B cell (primary cell): ENCODE results near the gene P3R3URF. TPM values are rescaled to one million over a fixed set of nuclear protein-coding genes. Genes with fewer than 3 reads are reported as not detected.

Source experiments
- ATAC-seq: fragments of 200-7000 bp; cut with Tn5 transposase; one replicate; pipeline ENCODE4 v1.10.0; 2021; ENCODE audit warnings: low read depth, mild to moderate bottlenecking, moderate number of reproducible peaks, moderate library complexity
- CTCF ChIA-PET: fragments of 350-600 bp; sonication (Branson Sonifier 250); formaldehyde crosslinking; loops from one replicate; lab custom pipeline; 2021; ENCODE audit warnings: antibody characterized with exemption, inconsistent platforms; lab: Charles Lee
- POLR2A ChIA-PET: fragments of 350-600 bp; sonication (Branson Sonifier 250); formaldehyde crosslinking; loops from one replicate; lab custom pipeline; 2021; ENCODE audit warnings: antibody characterized with exemption; lab: Charles Lee
- DNase-seq: peaks from one replicate; pipeline ENCODE4 v3.0.0; 2013
- H2AFZ ChIP-seq: 2 replicates; pipeline ENCODE4 v1.6.1; 2012; ENCODE audit warnings: mild to moderate bottlenecking, low read depth, low read length; ENCODE audit not compliant: insufficient read depth, poor library complexity, severe bottlenecking
- H3K27ac ChIP-seq, 2 donors: 1 replicate in 1 of 2; 2 replicates in 1 of 2; pipeline ENCODE4 v1.5.1; 2012 to 2013; ENCODE audit warnings: low read length in 2 of 2, mild to moderate bottlenecking in 2 of 2, moderate library complexity in 1 of 2
- H3K27me3 ChIP-seq, 4 experiments: fragments of 200-600 bp in 1 of 4; sonication (generic) in 1 of 4; replicated peaks in 1 of 4; 1 replicate in 2 of 4; 2 replicates in 2 of 4; pipeline versions ENCODE4 v1.6.1 to v1.7.0; 2013 to 2016; ENCODE audit warnings: low read length in 3 of 4, mild to moderate bottlenecking in 2 of 4, mixed read lengths in 1 of 4, moderate library complexity in 1 of 4; ENCODE audit not compliant: insufficient read depth in 4 of 4, control insufficient read depth in 3 of 4; ENCODE audit errors: control extremely low read depth in 1 of 4
- H3K36me3 ChIP-seq, 2 experiments: replicated peaks in 1 of 2; 1 replicate in 1 of 2; 2 replicates in 1 of 2; pipeline versions ENCODE4 v1.6.1 to v1.7.1; 2013; ENCODE audit warnings: low read length in 1 of 2; ENCODE audit not compliant: insufficient read depth in 2 of 2, control insufficient read depth in 1 of 2; ENCODE audit errors: control extremely low read depth in 1 of 2, extremely low read depth in 1 of 2
- H3K4me1 ChIP-seq, 2 donors: fragments of 200-600 bp in 1 of 2; sonication (generic) in 1 of 2; 1 replicate in 1 of 2; 2 replicates in 1 of 2; pipeline versions ENCODE4 v1.5.1 to v1.6.1; 2013 to 2017; ENCODE audit warnings: low read length in 2 of 2; ENCODE audit not compliant: control insufficient read depth in 2 of 2, insufficient read depth in 2 of 2
- H3K4me2 ChIP-seq: replicated peaks from 2 replicates; pipeline ENCODE3; 2012; ENCODE audit warnings: mild to moderate bottlenecking, low read depth, low read length; ENCODE audit not compliant: poor library complexity, severe bottlenecking
- H3K4me3 ChIP-seq, 5 experiments: fragments of 200-600 bp in 1 of 5; sonication (generic) in 1 of 5; 1 replicate in 3 of 5; 2 replicates in 2 of 5; pipeline versions ENCODE4 v1.5.1 to v1.7.0; 2011 to 2016; ENCODE audit warnings: low read length in 4 of 5, mild to moderate bottlenecking in 4 of 5, low read depth in 2 of 5, control low read depth in 1 of 5, moderate library complexity in 1 of 5; ENCODE audit not compliant: insufficient read depth in 1 of 5; ENCODE audit errors: control extremely low read depth in 1 of 5, extremely low read depth in 1 of 5
- H3K79me2 ChIP-seq: fragments of 200-600 bp; sonication (generic); one replicate; pipeline ENCODE4 v1.6.0; 2016; ENCODE audit warnings: low read length; ENCODE audit not compliant: control insufficient read depth, insufficient read depth
- H3K9ac ChIP-seq: fragments of 200-600 bp; sonication (generic); 2 replicates; pipeline ENCODE4 v1.6.1; 2017; ENCODE audit warnings: mild to moderate bottlenecking, low read length, moderate library complexity
- H3K9me3 ChIP-seq, 3 donors: one replicate each; pipeline versions ENCODE4 v1.6.1 to v1.7.1; 2013; ENCODE audit warnings: low read length in 2 of 3; ENCODE audit not compliant: control insufficient read depth in 2 of 3, insufficient read depth in 1 of 3; ENCODE audit errors: control extremely low read depth in 1 of 3
- H4K20me1 ChIP-seq: 2 replicates; pipeline ENCODE4 v1.6.0; 2012; ENCODE audit warnings: mild to moderate bottlenecking, low read length; ENCODE audit not compliant: insufficient read depth, control insufficient read depth, poor library complexity, severe bottlenecking
- H3K27ac Mint-ChIP-seq: one replicate; pipeline ENCODE4 v1.8.0; 2021; ENCODE audit warnings: mixed read lengths
- H3K27me3 Mint-ChIP-seq: one replicate; pipeline ENCODE4 v1.8.0; 2021; ENCODE audit warnings: mixed read lengths
- H3K4me1 Mint-ChIP-seq: one replicate; pipeline ENCODE4 v1.8.0; 2021; ENCODE audit warnings: mixed read lengths
- H3K4me3 Mint-ChIP-seq: one replicate; pipeline ENCODE4 v1.8.0; 2021; ENCODE audit warnings: mixed read lengths
- H3K9me3 Mint-ChIP-seq: one replicate; pipeline ENCODE4 v1.8.0; 2022; ENCODE audit warnings: mixed read lengths; ENCODE audit not compliant: insufficient read depth
- EZH2 ChIP-seq: IDR thresholded peaks from 2 replicates; pipeline ENCODE4 v1.6.1; 2012; ENCODE audit warnings: borderline replicate concordance, low read depth, mild to moderate bottlenecking, moderate library complexity, low read length; ENCODE audit not compliant: insufficient read depth, poor library complexity, severe bottlenecking
- WGBS: methylation state at CpG from one replicate; pipeline ENCODE4 v1.1.5; 2013; ENCODE audit warnings: missing lambda C conversion rate; ENCODE audit not compliant: insufficient coverage; 5-methylcytosine and 5-hydroxymethylcytosine counted together
- intact Hi-C: fragments of 100-400 bp; cut with micrococcal nuclease; formaldehyde crosslinking; loops from one replicate; pipeline ENCODE4 v1.10.0; 2022
- polyA plus RNA-seq: library from polyadenylated mRNA; depleted of rRNA; stranded (reverse); fragments of >200 nt; gene quantifications from 2 replicates; pipeline ENCODE4 v1.2.3, GENCODE V29; 2012
- small RNA-seq: library from RNA; depleted of rRNA; stranded (forward); fragments of <200 nt; gene quantifications from one replicate; pipeline ENCODE3, GENCODE V24; 2012; ENCODE audit warnings: low replicate concordance, low read depth; ENCODE audit not compliant: insufficient read length
- total RNA-seq, 2 donors: library from RNA; stranded (reverse); fragments of 120-200 nt in 1 of 2; gene quantifications; 1 replicate in 1 of 2; 2 replicates in 1 of 2; pipeline versions ENCODE4 v1.2.3 to v1.2.4, GENCODE V29; 2013 to 2022
- TF ChIP-seq, protein P1 (sequence below): fragments of 200-600 bp; IDR thresholded peaks from one replicate; pipeline ENCODE4 v1.8.0; 2022; ENCODE audit warnings: antibody characterized with exemption, mild to moderate bottlenecking

The P3R3URF gene
- total and polyA plus RNA-seq, 2 donors (not counting 1 experiment from before 2014, with no cell fraction given): not detected

- ChIA-PET POLR2A (no interaction called here), CTCF (no interaction called here)
- Histone ChIP-seq H3K79me2 (no peaks in the 10 kb centered on the region), H4K20me1 (no peaks in the 10 kb centered on the region), H3K36me3 (no peaks in the 10 kb centered on the region), H3K27me3 (peaks cover 0 to 35% (median 22%) of the 10 kb centered on the region in 4 experiments), H3K4me1 (peaks cover 17 to 20% of the 10 kb centered on the region in 2 donors), H3K9me3 (peaks cover 0 to 2% (median 0%) of the 10 kb centered on the region in 3 donors), H3K4me2 (no peak overlapping the region), H3K27ac (no peak overlapping the region), H3K9ac (no peak overlapping the region), H2AFZ (no peak overlapping the region), H3K4me3 (no peak overlapping the region)
- Mint-ChIP-seq H3K4me3 (no peak overlapping the region), H3K4me1 (peaks cover 23% of the 10 kb centered on the region), H3K27ac (no peak overlapping the region), H3K27me3 (peaks cover 45% of the 10 kb centered on the region), H3K9me3 (no peaks in the 10 kb centered on the region)
- intact Hi-C loops: loop anchor here (5.0 kb wide), 1 partner anchor 172 kb away; the partner anchor contains the start of genes LRRC41 and UQCRH
- no peak for ATAC-seq
- no peak for DNase-seq
- WGBS: no CpG with 5 or more reads among the region's 1 CpG
- TF ChIP-seq, protein P1, sequence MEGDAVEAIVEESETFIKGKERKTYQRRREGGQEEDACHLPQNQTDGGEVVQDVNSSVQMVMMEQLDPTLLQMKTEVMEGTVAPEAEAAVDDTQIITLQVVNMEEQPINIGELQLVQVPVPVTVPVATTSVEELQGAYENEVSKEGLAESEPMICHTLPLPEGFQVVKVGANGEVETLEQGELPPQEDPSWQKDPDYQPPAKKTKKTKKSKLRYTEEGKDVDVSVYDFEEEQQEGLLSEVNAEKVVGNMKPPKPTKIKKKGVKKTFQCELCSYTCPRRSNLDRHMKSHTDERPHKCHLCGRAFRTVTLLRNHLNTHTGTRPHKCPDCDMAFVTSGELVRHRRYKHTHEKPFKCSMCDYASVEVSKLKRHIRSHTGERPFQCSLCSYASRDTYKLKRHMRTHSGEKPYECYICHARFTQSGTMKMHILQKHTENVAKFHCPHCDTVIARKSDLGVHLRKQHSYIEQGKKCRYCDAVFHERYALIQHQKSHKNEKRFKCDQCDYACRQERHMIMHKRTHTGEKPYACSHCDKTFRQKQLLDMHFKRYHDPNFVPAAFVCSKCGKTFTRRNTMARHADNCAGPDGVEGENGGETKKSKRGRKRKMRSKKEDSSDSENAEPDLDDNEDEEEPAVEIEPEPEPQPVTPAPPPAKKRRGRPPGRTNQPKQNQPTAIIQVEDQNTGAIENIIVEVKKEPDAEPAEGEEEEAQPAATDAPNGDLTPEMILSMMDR: no peak
Observed at GRCh38 chr1:46130121-46130520, 46.2 kb downstream of the P3R3URF start.

DNA sequence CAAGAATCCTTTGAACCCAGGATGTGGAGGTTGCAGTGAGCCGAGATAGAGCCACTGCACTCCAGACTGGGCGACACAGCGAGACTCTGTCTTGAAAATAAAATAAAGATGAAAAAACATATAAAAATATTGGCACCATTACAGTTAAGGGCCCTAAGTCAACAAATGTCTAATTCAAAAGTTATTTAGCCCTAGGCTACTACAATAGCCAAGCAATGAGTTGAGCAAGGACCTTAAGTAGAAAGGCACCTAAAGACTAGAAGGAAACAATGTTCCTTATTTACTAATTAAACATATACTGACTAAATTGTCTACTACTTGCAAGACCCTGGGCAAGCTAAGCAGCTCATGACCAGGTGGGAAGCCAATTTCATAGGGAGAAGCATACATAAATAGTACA, 47.9 kb downstream of the P3R3URF start:
- ChIA-PET CTCF (no interaction called here), POLR2A (interaction anchor here (0.7 kb wide), 1 partner anchor 52 kb away, joined by 5 read pairs; no protein-coding TSS in a partner anchor)
- ATAC-seq (no peak), DNase-seq (no peak)
- Mint-ChIP-seq H3K4me3 (no peak overlapping the region), H3K27ac (no peak overlapping the region), H3K27me3 (peaks cover 45% of the 10 kb centered on the region), H3K4me1 (peaks cover 18% of the 10 kb centered on the region), H3K9me3 (no peaks in the 10 kb centered on the region)
- Histone ChIP-seq H3K4me2 (no peak overlapping the region), H3K36me3 (no peaks in the 10 kb centered on the region), H3K27ac (no peak overlapping the region), H3K9me3 (peaks cover 0 to 2% (median 0%) of the 10 kb centered on the region in 3 donors), H3K4me3 (no peak overlapping the region), H3K79me2 (no peaks in the 10 kb centered on the region), H3K27me3 (peaks cover 0 to 35% (median 22%) of the 10 kb centered on the region in 4 experiments), H3K4me1 (peaks cover 12 to 16% of the 10 kb centered on the region in 2 donors), H2AFZ (no peak overlapping the region), H3K9ac (no peak overlapping the region), H4K20me1 (no peaks in the 10 kb centered on the region)
- intact Hi-C loops: no loop called here
- no peak for TF ChIP-seq EZH2
- TF ChIP-seq, protein P1: no peak
- WGBS: 100% methylated on average over 1 of the region's 3 CpGs

Small RNA genes within 50 kb of the gene (small RNA-seq; reads per million reads assigned to genes)
- gene AL672043.1: not detected

Other genes starting within 250 kb of the P3R3URF start
- 0.17 and 0.78 TPM in 2 replicates for gene PIK3R3, start 43.9 kb downstream of the P3R3URF start, total RNA-seq
- gene PIK3R3, start 43.9 kb downstream of the P3R3URF start, polyA plus RNA-seq: 0.06 and 0.19 TPM in 2 replicates
- gene TSPAN1, start 1.4 kb downstream of the P3R3URF start, total RNA-seq: not detected in 2 replicates
- gene TSPAN1, start 1.4 kb downstream of the P3R3URF start, polyA plus RNA-seq: not detected in 2 replicates
- gene POMGNT1, start 21.9 kb upstream of the P3R3URF start, total RNA-seq: 50.8 and 51.0 TPM in 2 replicates
- 31.0 and 32.6 TPM in 2 replicates for gene POMGNT1, start 21.9 kb upstream of the P3R3URF start, polyA plus RNA-seq
- 0.34 and 0.41 TPM in 2 replicates for gene LURAP1, start 26.8 kb upstream of the P3R3URF start, total RNA-seq
- 0.09 and 0.27 TPM in 2 replicates for gene LURAP1, start 26.8 kb upstream of the P3R3URF start, polyA plus RNA-seq
- 1.1 and 1.9 TPM in 2 replicates for gene RAD54L, start 71.3 kb upstream of the P3R3URF start, total RNA-seq
- 0.57 and 1.1 TPM in 2 replicates for gene RAD54L, start 71.3 kb upstream of the P3R3URF start, polyA plus RNA-seq
- 39.0 and 40.7 TPM in 2 replicates for gene LRRC41, start 127.1 kb upstream of the P3R3URF start, total RNA-seq
- 15.6 and 20.1 TPM in 2 replicates for gene LRRC41, start 127.1 kb upstream of the P3R3URF start, polyA plus RNA-seq
- gene UQCRH, start 127.2 kb upstream of the P3R3URF start, total RNA-seq: 144 and 146 TPM in 2 replicates
- gene UQCRH, start 127.2 kb upstream of the P3R3URF start, polyA plus RNA-seq: 310 and 380 TPM in 2 replicates
- gene NSUN4, start 164.3 kb upstream of the P3R3URF start, total RNA-seq: 30.1 and 33.7 TPM in 2 replicates
- gene NSUN4, start 164.3 kb upstream of the P3R3URF start, polyA plus RNA-seq: 17.6 and 21.3 TPM in 2 replicates
- 5.6 and 10.0 TPM in 2 replicates for gene FAAH, start 217.8 kb upstream of the P3R3URF start, total RNA-seq
- gene FAAH, start 217.8 kb upstream of the P3R3URF start, polyA plus RNA-seq: 6.8 and 9.6 TPM in 2 replicates